ENCODE data around the gene CPNE1.

Gene CPNE1

GRCh38 chr20:35652641-35653429 is 11.9 kb downstream of the CPNE1 start:
- Histone ChIP-seq H3K27ac (ENCODE audit: low read depth, low read length) (no peak overlapping the region), H3K79me2 (ENCODE audit: control insufficient read depth, insufficient read depth, low read length, unreplicated experiment) (peaks cover 97% of the 10 kb centered on the region), H3K4me3 (ENCODE audit: low read depth, low read length) (no peak overlapping the region), H3K4me1 (ENCODE audit: control insufficient read depth, insufficient read depth, low read length, unreplicated experiment) (peaks cover 8% of the 10 kb centered on the region), H3K36me3 (ENCODE audit: insufficient read depth, low read length) (peaks cover 30% of the 10 kb centered on the region), H3K27me3 (ENCODE audit: insufficient read depth, low read length) (no peaks in the 10 kb centered on the region), H2AFZ (ENCODE audit: low read length, unreplicated experiment) (no peak overlapping the region)

- H3K79me2 ChIP-seq (ENCODE audit: control insufficient read depth, insufficient read depth, low read length, unreplicated experiment), result peaks cover 96% of the 10 kb centered on the region
- peaks cover 3% of the 10 kb centered on the region for H3K4me1 ChIP-seq (ENCODE audit: control insufficient read depth, insufficient read depth, low read length, unreplicated experiment)
- no peak overlapping the region for H3K27ac ChIP-seq (ENCODE audit: low read depth, low read length)
- no peak overlapping the region for H2AFZ ChIP-seq (ENCODE audit: low read length, unreplicated experiment)
- H3K4me3 ChIP-seq (ENCODE audit: low read depth, low read length), result no peak overlapping the region
- no peaks in the 10 kb centered on the region for H3K27me3 ChIP-seq (ENCODE audit: insufficient read depth, low read length)
- peaks cover 30% of the 10 kb centered on the region for H3K36me3 ChIP-seq (ENCODE audit: insufficient read depth, low read length)
Observed at GRCh38 chr20:35651958-35652357, 12.7 kb downstream of the CPNE1 start.

- no peak overlapping the region for H3K27ac ChIP-seq (ENCODE audit: low read depth, low read length)
Observed at GRCh38 chr20:35650632-35651031, 14.1 kb downstream of the CPNE1 start.

GRCh38 chr20:35648836-35649235 is 15.9 kb downstream of the CPNE1 start:
- H3K36me3 ChIP-seq (ENCODE audit: insufficient read depth, low read length), result peaks cover 11% of the 10 kb centered on the region
- no peak overlapping the region for H3K27ac ChIP-seq (ENCODE audit: low read depth, low read length)
- no peak overlapping the region for H2AFZ ChIP-seq (ENCODE audit: low read length, unreplicated experiment)
- H3K27me3 ChIP-seq (ENCODE audit: insufficient read depth, low read length), result no peaks in the 10 kb centered on the region
- peaks cover 91% of the 10 kb centered on the region for H3K79me2 ChIP-seq (ENCODE audit: control insufficient read depth, insufficient read depth, low read length, unreplicated experiment)
- H3K4me1 ChIP-seq (ENCODE audit: control insufficient read depth, insufficient read depth, low read length, unreplicated experiment), result peaks cover 3% of the 10 kb centered on the region
- H3K4me3 ChIP-seq (ENCODE audit: low read depth, low read length), result no peak overlapping the region

More at GRCh38 chr20:35650632-35651031, 14.1 kb downstream of the CPNE1 start:
- Histone ChIP-seq H3K79me2 (ENCODE audit: control insufficient read depth, insufficient read depth, low read length, unreplicated experiment) (peaks cover 91% of the 10 kb centered on the region), H3K36me3 (ENCODE audit: insufficient read depth, low read length) (peaks cover 27% of the 10 kb centered on the region), H3K27me3 (ENCODE audit: insufficient read depth, low read length) (no peaks in the 10 kb centered on the region), H2AFZ (ENCODE audit: low read length, unreplicated experiment) (no peak overlapping the region), H3K4me3 (ENCODE audit: low read depth, low read length) (no peak overlapping the region), H3K4me1 (ENCODE audit: control insufficient read depth, insufficient read depth, low read length, unreplicated experiment) (peaks cover 3% of the 10 kb centered on the region)

- H3K27me3 ChIP-seq (ENCODE audit: insufficient read depth, low read length), result no peaks in the 10 kb centered on the region
- peaks cover 82% of the 10 kb centered on the region for H3K79me2 ChIP-seq (ENCODE audit: control insufficient read depth, insufficient read depth, low read length, unreplicated experiment)
- H3K4me3 ChIP-seq (ENCODE audit: low read depth, low read length), result no peak overlapping the region
- no peaks in the 10 kb centered on the region for H3K36me3 ChIP-seq (ENCODE audit: insufficient read depth, low read length)
- H3K27ac ChIP-seq (ENCODE audit: low read depth, low read length), result no peak overlapping the region
- H2AFZ ChIP-seq (ENCODE audit: low read length, unreplicated experiment), result no peak overlapping the region
- no peaks in the 10 kb centered on the region for H3K4me1 ChIP-seq (ENCODE audit: control insufficient read depth, insufficient read depth, low read length, unreplicated experiment)
Observed at GRCh38 chr20:35644806-35645205, 19.9 kb downstream of the CPNE1 start.

- no peaks in the 10 kb centered on the region for H3K4me1 ChIP-seq (ENCODE audit: control insufficient read depth, insufficient read depth, low read length, unreplicated experiment)
- H3K27me3 ChIP-seq (ENCODE audit: insufficient read depth, low read length), result no peaks in the 10 kb centered on the region
- H3K79me2 ChIP-seq (ENCODE audit: control insufficient read depth, insufficient read depth, low read length, unreplicated experiment), result peaks cover 82% of the 10 kb centered on the region
- no peak overlapping the region for H2AFZ ChIP-seq (ENCODE audit: low read length, unreplicated experiment)
- no peaks in the 10 kb centered on the region for H3K36me3 ChIP-seq (ENCODE audit: insufficient read depth, low read length)
- no peak overlapping the region for H3K27ac ChIP-seq (ENCODE audit: low read depth, low read length)
- H3K4me3 ChIP-seq (ENCODE audit: low read depth, low read length), result no peak overlapping the region
Observed at GRCh38 chr20:35643045-35643444, 21.7 kb downstream of the CPNE1 start.

- Histone ChIP-seq H3K27me3 (ENCODE audit: insufficient read depth, low read length) (no peaks in the 10 kb centered on the region), H3K4me3 (ENCODE audit: low read depth, low read length) (no peak overlapping the region), H2AFZ (ENCODE audit: low read length, unreplicated experiment) (no peak overlapping the region), H3K4me1 (ENCODE audit: control insufficient read depth, insufficient read depth, low read length, unreplicated experiment) (no peaks in the 10 kb centered on the region), H3K27ac (ENCODE audit: low read depth, low read length) (no peak overlapping the region), H3K79me2 (ENCODE audit: control insufficient read depth, insufficient read depth, low read length, unreplicated experiment) (peaks cover 86% of the 10 kb centered on the region), H3K36me3 (ENCODE audit: insufficient read depth, low read length) (no peaks in the 10 kb centered on the region)
Observed at GRCh38 chr20:35641743-35642142, 23.0 kb downstream of the CPNE1 start.

GRCh38 chr20:35640724-35641123 is 24.0 kb downstream of the CPNE1 start:
- Histone ChIP-seq H3K4me3 (ENCODE audit: low read depth, low read length) (no peak overlapping the region), H3K79me2 (ENCODE audit: control insufficient read depth, insufficient read depth, low read length, unreplicated experiment) (peaks cover 89% of the 10 kb centered on the region), H3K36me3 (ENCODE audit: insufficient read depth, low read length) (no peaks in the 10 kb centered on the region), H3K27ac (ENCODE audit: low read depth, low read length) (no peak overlapping the region), H3K4me1 (ENCODE audit: control insufficient read depth, insufficient read depth, low read length, unreplicated experiment) (no peaks in the 10 kb centered on the region), H2AFZ (ENCODE audit: low read length, unreplicated experiment) (no peak overlapping the region), H3K27me3 (ENCODE audit: insufficient read depth, low read length) (no peaks in the 10 kb centered on the region)

GRCh38 chr20:35638751-35639150 is 25.9 kb downstream of the CPNE1 start:
- no peaks in the 10 kb centered on the region for H3K27me3 ChIP-seq (ENCODE audit: insufficient read depth, low read length)
- no peak overlapping the region for H2AFZ ChIP-seq (ENCODE audit: low read length, unreplicated experiment)
- no peak overlapping the region for H3K4me3 ChIP-seq (ENCODE audit: low read depth, low read length)
- H3K27ac ChIP-seq (ENCODE audit: low read depth, low read length), result no peak overlapping the region
- peaks cover 80% of the 10 kb centered on the region for H3K79me2 ChIP-seq (ENCODE audit: control insufficient read depth, insufficient read depth, low read length, unreplicated experiment)
- no peaks in the 10 kb centered on the region for H3K4me1 ChIP-seq (ENCODE audit: control insufficient read depth, insufficient read depth, low read length, unreplicated experiment)
- no peaks in the 10 kb centered on the region for H3K36me3 ChIP-seq (ENCODE audit: insufficient read depth, low read length)

GRCh38 chr20:35637276-35637675 is 27.4 kb downstream of the CPNE1 start:
- Histone ChIP-seq H3K36me3 (ENCODE audit: insufficient read depth, low read length) (no peaks in the 10 kb centered on the region), H3K79me2 (ENCODE audit: control insufficient read depth, insufficient read depth, low read length, unreplicated experiment) (peaks cover 69% of the 10 kb centered on the region), H3K27me3 (ENCODE audit: insufficient read depth, low read length) (no peaks in the 10 kb centered on the region), H2AFZ (ENCODE audit: low read length, unreplicated experiment) (no peak overlapping the region), H3K4me3 (ENCODE audit: low read depth, low read length) (no peak overlapping the region), H3K27ac (ENCODE audit: low read depth, low read length) (no peak overlapping the region), H3K4me1 (ENCODE audit: control insufficient read depth, insufficient read depth, low read length, unreplicated experiment) (no peaks in the 10 kb centered on the region)

- no peak overlapping the region for H3K27ac ChIP-seq (ENCODE audit: low read depth, low read length)
- peaks cover 66% of the 10 kb centered on the region for H3K79me2 ChIP-seq (ENCODE audit: control insufficient read depth, insufficient read depth, low read length, unreplicated experiment)
- no peak overlapping the region for H3K4me3 ChIP-seq (ENCODE audit: low read depth, low read length)
- H3K4me1 ChIP-seq (ENCODE audit: control insufficient read depth, insufficient read depth, low read length, unreplicated experiment), result no peaks in the 10 kb centered on the region
- H3K36me3 ChIP-seq (ENCODE audit: insufficient read depth, low read length), result no peaks in the 10 kb centered on the region
- H2AFZ ChIP-seq (ENCODE audit: low read length, unreplicated experiment), result no peak overlapping the region
- no peaks in the 10 kb centered on the region for H3K27me3 ChIP-seq (ENCODE audit: insufficient read depth, low read length)
Observed at GRCh38 chr20:35636095-35636494, 28.6 kb downstream of the CPNE1 start.

Data from ACC112 (cell line).